GM18499 (cell line): Measurements from ENCODE around the gene S100A11.

ENCODE experiments used
- ATAC-seq: cut with Tn5 transposase; IDR thresholded peaks from one replicate; pipeline ENCODE4 v1.9.1; 2021; ENCODE audit warnings: moderate number of reproducible peaks; ENCODE audit not compliant: insufficient read depth, unreplicated experiment

The S100A11 gene

GRCh38 chr1:151988405-151988923 lies 48.3 kb downstream of the S100A11 start:
- ATAC-seq: no peak

GRCh38 chr1:151986501-151987190 lies 50.2 kb downstream of the S100A11 start:
- ATAC-seq: no peak

- ATAC-seq: no peak
Measured at GRCh38 chr1:151985768-151986167, 51.0 kb downstream of the S100A11 start.

DNA sequence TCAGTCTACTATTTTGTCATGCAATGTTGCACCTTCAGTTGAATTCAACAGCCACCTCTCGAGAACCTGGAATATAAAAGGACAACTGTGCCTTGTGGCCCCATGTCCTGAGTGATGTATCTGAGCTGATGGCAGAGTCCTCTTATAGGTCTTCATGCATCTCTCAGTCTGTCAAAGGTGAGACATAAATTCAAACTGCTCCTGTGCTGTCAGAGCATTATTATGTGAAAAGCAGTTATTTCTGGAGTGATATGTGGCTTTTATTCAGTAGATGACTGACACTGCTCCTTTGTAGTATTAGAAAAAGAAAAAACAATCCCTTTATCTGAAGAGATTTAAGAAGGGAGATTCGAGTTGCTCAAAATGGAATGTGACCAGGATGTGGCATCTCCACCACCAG lies 51.5 kb downstream of the S100A11 start:
- ATAC-seq: no peak

GRCh38 chr1:151984313-151984956 lies 52.4 kb downstream of the S100A11 start:
- ATAC-seq: peak; percentile 92
